Coronary artery (tissue), 2 donors: ENCODE data around the gene DDX17.

Experiments
- DNase-seq: peaks from one replicate; pipeline ENCODE4 v3.0.0-alpha.2; 2017; ENCODE audit warnings: low spot score
- H3K27ac ChIP-seq, 2 donors: fragments of 200-600 bp; sonication (generic); one replicate each; pipeline ENCODE4 v1.5.1; 2016 to 2019
- H3K4me3 ChIP-seq: fragments of 200-600 bp; sonication (generic); 2 replicates; pipeline ENCODE4 v1.5.1; 2016; ENCODE audit warnings: mild to moderate bottlenecking, moderate library complexity
- TF ChIP-seq, protein P1 (sequence below): fragments of 200-600 bp; sonication (generic); IDR thresholded peaks from one replicate; pipeline ENCODE4 v1.5.1; 2019; ENCODE audit warnings: antibody characterized with exemption

The DDX17 gene

DNA sequence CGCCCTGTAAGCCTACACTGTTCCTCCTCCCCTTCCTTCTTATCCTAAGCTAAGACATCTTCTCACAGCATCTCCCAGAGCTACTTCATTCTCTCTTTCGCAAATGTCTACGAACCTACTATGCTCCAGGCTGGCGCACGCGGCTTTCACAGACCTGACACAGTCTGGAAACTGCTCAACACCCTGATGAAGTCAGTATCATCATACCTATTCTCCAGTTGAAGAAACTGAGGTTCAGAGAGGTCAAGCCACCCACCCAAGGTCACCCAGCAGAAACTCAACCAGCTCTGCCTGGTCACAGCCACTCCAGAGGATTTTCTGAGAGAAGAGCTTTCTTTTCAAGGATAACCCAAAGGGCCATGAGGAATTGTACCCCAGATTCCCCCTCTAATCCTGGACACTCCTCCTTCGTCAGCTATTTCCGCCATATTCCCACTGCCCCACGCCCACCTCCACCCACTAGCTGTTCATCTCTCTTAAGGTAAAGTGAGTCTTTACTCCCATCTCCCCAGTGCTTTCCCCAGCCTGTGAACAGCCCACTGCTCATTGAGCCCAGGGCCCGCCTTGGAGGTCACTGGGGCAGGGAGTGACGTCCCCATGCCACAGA is 52.9 kb downstream of the DDX17 start:
- no peak for DNase-seq
- TF ChIP-seq, protein P1, sequence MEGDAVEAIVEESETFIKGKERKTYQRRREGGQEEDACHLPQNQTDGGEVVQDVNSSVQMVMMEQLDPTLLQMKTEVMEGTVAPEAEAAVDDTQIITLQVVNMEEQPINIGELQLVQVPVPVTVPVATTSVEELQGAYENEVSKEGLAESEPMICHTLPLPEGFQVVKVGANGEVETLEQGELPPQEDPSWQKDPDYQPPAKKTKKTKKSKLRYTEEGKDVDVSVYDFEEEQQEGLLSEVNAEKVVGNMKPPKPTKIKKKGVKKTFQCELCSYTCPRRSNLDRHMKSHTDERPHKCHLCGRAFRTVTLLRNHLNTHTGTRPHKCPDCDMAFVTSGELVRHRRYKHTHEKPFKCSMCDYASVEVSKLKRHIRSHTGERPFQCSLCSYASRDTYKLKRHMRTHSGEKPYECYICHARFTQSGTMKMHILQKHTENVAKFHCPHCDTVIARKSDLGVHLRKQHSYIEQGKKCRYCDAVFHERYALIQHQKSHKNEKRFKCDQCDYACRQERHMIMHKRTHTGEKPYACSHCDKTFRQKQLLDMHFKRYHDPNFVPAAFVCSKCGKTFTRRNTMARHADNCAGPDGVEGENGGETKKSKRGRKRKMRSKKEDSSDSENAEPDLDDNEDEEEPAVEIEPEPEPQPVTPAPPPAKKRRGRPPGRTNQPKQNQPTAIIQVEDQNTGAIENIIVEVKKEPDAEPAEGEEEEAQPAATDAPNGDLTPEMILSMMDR: no peak
- Histone ChIP-seq H3K4me3 (no peak overlapping the region), H3K27ac (no peak overlapping the region)

DNA sequence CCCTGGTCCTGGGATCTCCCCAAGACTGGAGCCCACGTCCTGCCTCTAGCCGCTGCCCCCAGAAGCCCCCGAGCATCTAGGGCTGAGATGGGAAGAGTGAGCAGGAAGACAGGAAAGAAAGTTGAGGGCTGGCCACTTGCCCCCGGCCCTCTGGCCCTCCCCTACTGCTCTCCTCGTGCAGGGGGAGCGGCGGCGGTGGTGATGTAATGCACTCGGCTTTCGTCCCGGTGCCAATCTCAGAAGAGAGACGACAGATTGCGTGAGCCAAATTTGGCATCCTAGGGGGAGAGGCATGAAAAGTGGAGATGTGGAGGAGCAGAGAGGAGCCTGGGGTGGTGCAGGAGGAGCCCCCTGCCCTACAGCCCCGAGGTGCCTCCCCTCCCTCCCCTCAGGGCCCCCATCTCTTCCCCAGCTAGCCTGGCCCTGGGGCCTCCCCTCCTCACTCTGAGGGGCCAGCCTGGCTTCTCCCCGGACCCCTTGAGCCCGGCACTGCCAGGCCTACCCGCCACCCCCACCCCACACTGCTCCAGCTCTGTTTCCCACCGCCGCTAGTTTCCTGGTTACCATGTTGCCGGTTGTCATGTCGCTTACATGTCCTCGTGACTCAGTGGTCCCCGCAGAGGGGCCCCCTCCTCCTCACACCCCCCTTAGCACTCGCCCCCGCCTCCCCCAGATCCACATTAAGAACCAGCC is 53.6 kb downstream of the DDX17 start:
- DNase-seq: no peak
- H3K4me3 ChIP-seq: peak overlapping the region; percentile 30
- TF ChIP-seq, protein P1: no peak
- no peak overlapping the region for H3K27ac ChIP-seq

DNA sequence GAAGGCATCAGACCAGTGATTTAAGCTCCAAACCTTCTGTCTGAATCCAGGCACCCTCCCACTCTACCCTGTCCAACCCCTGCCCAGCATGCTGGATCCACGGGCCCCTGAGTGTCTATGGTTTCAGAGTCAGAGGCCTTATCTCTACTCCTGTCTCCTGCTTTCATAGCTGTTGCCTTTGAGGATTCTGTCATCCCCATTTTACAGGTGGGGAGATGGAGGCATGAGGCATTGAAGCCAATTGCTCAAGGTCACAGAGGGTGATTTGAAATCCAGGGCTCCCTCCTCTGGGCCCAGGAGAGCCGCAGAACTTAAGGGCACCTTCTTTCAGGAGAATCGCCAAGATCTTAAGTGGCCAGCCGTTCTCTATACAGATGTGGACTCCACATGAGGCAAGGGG is 54.2 kb downstream of the DDX17 start:
- no peak for DNase-seq
- Histone ChIP-seq H3K27ac (no peak overlapping the region), H3K4me3 (no peak overlapping the region)
- TF ChIP-seq, protein P1: no peak

DNA sequence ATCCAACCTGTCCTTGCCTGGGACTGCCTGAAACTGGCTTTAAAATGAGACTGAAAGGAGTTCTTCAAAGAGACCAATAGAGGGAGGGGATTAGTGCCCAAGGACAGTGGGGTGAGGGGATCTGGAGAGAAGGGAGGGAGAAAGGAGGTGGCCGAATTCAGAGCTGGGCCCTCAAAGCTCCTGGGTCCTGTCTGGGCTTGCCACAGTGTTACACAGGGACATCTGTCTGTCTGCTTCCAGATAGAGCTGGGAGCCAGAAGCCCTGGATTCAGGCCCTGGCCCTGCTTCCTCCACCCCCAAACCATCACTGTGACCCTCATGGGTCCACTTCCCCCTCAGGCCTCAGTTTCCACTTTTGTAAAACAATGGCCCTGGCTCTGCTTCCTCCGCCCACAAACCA is 54.7 kb downstream of the DDX17 start:
- TF ChIP-seq, protein P1: no peak
- Histone ChIP-seq H3K27ac (no peak overlapping the region), H3K4me3 (no peak overlapping the region)
- no peak for DNase-seq

DNA sequence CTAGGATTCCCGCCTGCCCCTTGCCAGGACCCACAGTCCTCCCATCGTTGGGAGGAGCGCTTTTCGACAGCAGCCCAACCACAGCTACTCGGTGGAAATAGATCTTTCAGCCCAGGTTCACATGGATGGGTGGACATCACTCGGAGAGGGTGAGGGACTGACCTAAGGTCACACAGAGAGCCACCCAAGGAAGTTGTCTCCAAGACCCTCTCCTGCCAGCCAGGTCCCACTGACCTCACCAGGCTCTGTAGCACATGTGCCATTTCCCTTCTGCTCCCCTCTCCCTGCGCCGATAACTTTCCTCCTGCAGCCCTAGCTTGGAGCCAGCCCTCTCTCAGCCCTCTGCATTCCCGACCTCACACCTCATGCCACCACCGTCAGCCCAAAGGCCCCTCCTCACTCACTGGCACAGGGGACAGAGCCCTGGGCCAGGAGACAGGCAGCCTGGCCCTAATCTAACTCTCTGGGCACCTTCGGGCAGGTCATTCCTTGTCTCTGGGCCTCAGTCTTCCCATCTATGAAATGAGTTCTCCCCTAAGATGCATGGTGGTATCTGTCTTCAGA is 55.8 kb downstream of the DDX17 start:
- TF ChIP-seq, protein P1: no peak
- DNase-seq: no peak
- Histone ChIP-seq H3K27ac (no peak overlapping the region), H3K4me3 (no peak overlapping the region)

DNA sequence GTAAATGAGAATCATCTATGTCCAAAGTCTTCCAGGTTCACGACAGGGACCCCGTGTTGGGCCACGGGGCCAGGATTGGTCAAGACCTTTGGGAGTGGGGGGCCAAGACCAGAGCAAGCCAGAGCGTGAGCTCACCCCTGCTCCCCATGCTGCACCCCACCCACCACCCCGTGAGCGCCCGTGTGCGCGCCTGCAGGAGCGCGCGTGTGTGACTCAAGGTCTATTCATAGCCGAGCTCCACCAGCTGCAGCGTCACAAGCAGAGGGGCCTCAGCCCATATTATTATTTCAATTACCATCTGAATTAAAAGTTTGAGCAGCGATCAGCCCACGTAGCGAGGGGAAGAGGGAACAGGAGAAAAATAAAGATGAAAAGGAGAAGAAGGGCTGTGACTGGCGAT is 56.3 kb downstream of the DDX17 start:
- DNase-seq: no peak
- TF ChIP-seq, protein P1: no peak
- H3K4me3 ChIP-seq: no peak overlapping the region
- no peak overlapping the region for H3K27ac ChIP-seq
